GM18951 (cell line): Measurements from ENCODE around the gene CST8.

ENCODE experiments used
- POLR2A ChIP-seq: IDR thresholded peaks from 4 replicates; pipeline ENCODE4 v1.6.1; 2011; ENCODE audit warnings: mild to moderate bottlenecking; ENCODE audit not compliant: insufficient read length, insufficient read depth; ENCODE audit errors: extremely low read depth
- in situ Hi-C: fragments of 300-500 bp; cut with MboI; formaldehyde crosslinking; loops from one replicate; pipeline ENCODE4 v1.12.0; 2022; ENCODE audit warnings: low sequenced_read_pairs, mixed read lengths, inconsistent platforms; ENCODE audit not compliant: unreplicated experiment

The CST8 gene

DNA sequence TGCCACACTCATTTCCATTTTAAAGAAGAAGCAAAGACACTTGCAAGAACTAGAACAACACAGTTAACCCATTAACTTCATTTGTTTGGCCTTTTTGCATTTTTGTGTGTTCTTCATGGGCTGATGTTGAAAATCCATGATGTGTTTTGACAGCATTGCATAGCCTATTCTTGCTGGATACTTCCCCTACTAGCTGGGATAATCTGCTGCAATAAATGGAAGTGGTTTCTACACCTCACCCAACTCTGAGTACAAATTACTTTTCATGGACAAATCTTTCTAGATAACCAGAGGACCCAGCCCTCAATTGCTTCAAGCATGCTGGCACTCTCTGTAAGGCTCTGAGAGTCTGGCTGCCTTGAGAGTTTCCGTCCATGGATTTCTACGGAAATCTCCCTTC lies 50.9 kb downstream of the CST8 start:
- in situ Hi-C loops, result no loop called here
- TF ChIP-seq POLR2A, result no peak

DNA sequence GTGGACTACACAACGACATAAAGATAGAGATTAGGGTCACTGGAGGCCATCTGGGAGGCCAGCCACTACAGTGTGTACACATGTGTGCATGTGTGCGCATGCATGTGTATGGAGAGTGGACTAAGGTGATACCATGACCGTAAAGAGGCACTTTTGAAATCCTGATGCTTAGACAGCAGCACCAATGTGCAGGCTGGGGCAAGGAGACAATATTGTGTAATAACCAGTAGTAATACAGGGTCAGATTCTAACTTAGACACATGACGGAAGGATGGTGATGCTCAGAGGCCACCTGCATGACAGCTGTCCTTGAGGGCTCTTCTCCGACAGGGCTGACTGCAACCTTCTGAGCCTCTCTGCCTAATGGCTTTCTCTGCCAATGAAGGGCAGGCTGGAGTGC lies 51.9 kb downstream of the CST8 start:
- in situ Hi-C loops, result no loop called here
- TF ChIP-seq POLR2A, result no peak

DNA sequence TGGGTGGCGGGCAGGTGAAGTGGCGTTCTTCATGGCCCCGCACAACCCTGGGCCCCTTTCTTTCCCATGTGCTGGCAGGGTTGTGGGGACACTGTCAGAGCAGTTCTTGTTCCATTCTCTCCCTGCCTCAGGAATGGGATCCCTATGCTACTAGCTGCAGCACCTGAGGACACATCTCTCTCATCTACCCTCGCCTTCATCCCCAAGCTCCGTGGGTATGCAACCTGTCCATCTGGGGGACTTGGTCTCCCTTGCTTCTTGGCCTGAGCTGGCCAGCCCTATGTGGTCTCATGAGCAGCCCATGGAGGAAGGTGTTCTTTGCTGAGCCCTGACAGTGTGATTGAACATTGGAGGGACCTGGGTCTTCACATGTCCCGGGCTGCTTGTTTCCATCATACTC lies 53.2 kb downstream of the CST8 start:
- TF ChIP-seq POLR2A, result no peak
- in situ Hi-C loops, result no loop called here
